ENCODE results near the gene TNNT1. TPM values are rescaled to one million over a fixed set of nuclear protein-coding genes. Genes with fewer than 3 reads are reported as not detected.

The TNNT1 gene
- total and polyA plus RNA-seq, 8 donors = 1.1 to 4.3 (median 1.6) TPM; not detected in 1

GRCh38 chr19:55193481-55193880 lies 44.5 kb upstream of the TNNT1 start:
- peaks cover 0 to 53% of the 10 kb centered on the region in 2 donors for H3K27me3 ChIP-seq
- ATAC-seq (no peak), DNase-seq (no peak)
- H3K27ac ChIP-seq = no peak overlapping the region
- no peak for TF ChIP-seq CTCF (IDR thresholded peaks at IDR 0.05)
- no peaks in the 10 kb centered on the region for H3K4me1 ChIP-seq
- H3K4me3 ChIP-seq = no peak overlapping the region
- no peaks in the 10 kb centered on the region for H3K9me3 ChIP-seq
- H3K36me3 ChIP-seq = no peaks in the 10 kb centered on the region
- intact Hi-C loops (cut with DNase I) = no loop called here

GRCh38 chr19:55189403-55189835 lies 40.4 kb upstream of the TNNT1 start:
- peaks cover 0 to 53% of the 10 kb centered on the region in 2 donors for H3K27me3 ChIP-seq
- no peaks in the 10 kb centered on the region for H3K4me1 ChIP-seq
- H3K4me3 ChIP-seq = no peak overlapping the region
- TF ChIP-seq CTCF (IDR thresholded peaks at IDR 0.05) = no peak
- H3K9me3 ChIP-seq = no peaks in the 10 kb centered on the region
- H3K27ac ChIP-seq = no peak overlapping the region
- peak; percentile 29 for ATAC-seq
- DNase-seq = no peak
- intact Hi-C loops (cut with DNase I) = no loop called here
- H3K36me3 ChIP-seq = no peaks in the 10 kb centered on the region

DNA sequence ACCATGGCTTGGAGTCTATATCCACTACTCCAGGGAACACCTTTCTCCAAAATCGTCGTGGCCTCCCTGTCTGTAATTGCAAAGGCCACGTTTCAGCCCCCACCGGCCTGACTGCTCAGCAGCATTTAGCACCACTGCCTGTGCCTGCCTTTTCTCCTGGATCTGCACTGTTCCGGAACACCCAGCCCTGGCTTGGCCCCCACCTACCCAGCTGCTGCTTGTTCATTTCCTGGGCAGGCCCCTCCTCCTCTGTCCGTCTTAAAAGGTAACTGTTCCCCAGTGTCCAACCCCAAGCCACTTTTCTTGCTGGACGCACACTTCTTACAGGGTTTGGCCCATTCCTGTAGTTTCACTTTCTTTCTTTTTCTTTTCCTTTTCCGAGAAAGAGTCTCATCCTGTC lies 39.6 kb upstream of the TNNT1 start:
- ATAC-seq = no peak
- peaks cover 0 to 54% of the 10 kb centered on the region in 2 donors for H3K27me3 ChIP-seq

DNA sequence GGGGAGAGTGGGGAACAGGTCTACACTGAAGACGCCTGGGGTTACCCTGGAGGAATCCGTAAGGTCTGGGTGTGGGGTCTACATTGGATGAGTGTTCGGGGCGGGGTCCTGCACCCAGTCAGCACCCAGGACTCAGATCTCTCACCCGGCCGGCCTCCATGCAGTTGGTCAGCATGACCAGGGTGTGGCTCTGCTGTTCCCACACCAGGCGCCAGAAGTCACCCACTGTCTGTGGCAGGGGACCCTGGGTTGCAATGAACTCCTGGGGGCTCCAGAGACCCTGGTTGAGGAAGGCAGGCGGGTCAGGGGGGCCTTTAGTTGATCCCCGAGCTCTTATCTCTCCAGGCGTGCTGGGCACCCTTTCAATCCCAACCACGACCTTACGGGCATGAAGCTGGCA lies 37.1 kb upstream of the TNNT1 start:
- no peak for DNase-seq
- ATAC-seq = no peak
- no peak for TF ChIP-seq CTCF (IDR thresholded peaks at IDR 0.05)
- Histone ChIP-seq H3K27ac (no peak overlapping the region), H3K4me3 (no peak overlapping the region), H3K36me3 (no peaks in the 10 kb centered on the region), H3K27me3 (peaks cover 6 to 58% of the 10 kb centered on the region in 2 donors), H3K9me3 (no peaks in the 10 kb centered on the region), H3K4me1 (no peaks in the 10 kb centered on the region)
- intact Hi-C loops (cut with DNase I) = no loop called here

More for the DNA sequence above, 39.6 kb upstream of the TNNT1 start:
- Histone ChIP-seq H3K4me1 (no peaks in the 10 kb centered on the region), H3K4me3 (no peak overlapping the region), H3K27ac (no peak overlapping the region), H3K36me3 (no peaks in the 10 kb centered on the region), H3K9me3 (no peaks in the 10 kb centered on the region)
- no peak for TF ChIP-seq CTCF (IDR thresholded peaks at IDR 0.05)
- intact Hi-C loops (cut with DNase I) = no loop called here
- no peak for DNase-seq

DNA sequence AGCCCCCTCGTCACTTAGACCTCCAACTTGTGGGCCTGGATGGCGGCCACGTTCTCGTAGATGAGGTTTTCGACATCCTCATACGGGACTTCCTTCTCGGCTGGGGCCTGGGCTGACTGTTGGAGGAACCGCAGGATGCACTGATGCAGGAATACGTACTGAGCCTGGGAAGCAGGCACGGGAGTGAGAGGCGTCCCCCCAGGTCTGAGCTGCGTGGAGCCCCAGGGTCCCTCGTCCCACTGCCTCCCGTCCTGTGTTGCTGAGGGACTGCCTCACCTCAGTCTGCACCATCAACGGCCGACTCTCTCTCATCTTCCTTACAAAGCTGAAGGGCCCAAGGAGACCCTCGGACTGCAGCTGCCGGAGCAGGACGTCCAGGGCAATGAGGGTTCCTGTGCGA lies 32.7 kb upstream of the TNNT1 start:
- Histone ChIP-seq H3K9me3 (no peaks in the 10 kb centered on the region), H3K27me3 (peaks cover 46 to 99% of the 10 kb centered on the region in 2 donors)

More for the DNA sequence above, 32.7 kb upstream of the TNNT1 start:
- Histone ChIP-seq H3K27ac (no peak overlapping the region), H3K36me3 (no peaks in the 10 kb centered on the region), H3K4me3 (no peak overlapping the region), H3K4me1 (peaks cover 4 to 14% of the 10 kb centered on the region in 2 donors)
- no peak for TF ChIP-seq CTCF (IDR thresholded peaks at IDR 0.05)
- DNase-seq = no peak
- intact Hi-C loops (cut with DNase I) = no loop called here
- ATAC-seq = no peak
